ENCODE data around the gene CCN5. TPM values are rescaled to one million over a fixed set of nuclear protein-coding genes. Genes with fewer than 3 reads are reported as not detected.

Gene CCN5
- total RNA-seq, 1 experiment from 2014 or later = not detected

- DNase-seq (ENCODE audit: low read depth) = no peak
Measured at GRCh38 chr20:44715499-44716308, 535 bp downstream of the CCN5 start.

GRCh38 chr20:44716309-44717106, 1.3 kb downstream of the CCN5 start:
- DNase-seq (ENCODE audit: low read depth) = peak; percentile 78

GRCh38 chr20:44717986-44718385, 2.8 kb downstream of the CCN5 start:
- no peak for DNase-seq (ENCODE audit: low read depth)

GRCh38 chr20:44719841-44720240, 4.7 kb downstream of the CCN5 start:
- DNase-seq (ENCODE audit: low read depth) = no peak

- peak; percentile 90 for DNase-seq (ENCODE audit: low read depth)
Measured at GRCh38 chr20:44720621-44720996, 5.4 kb downstream of the CCN5 start.

GRCh38 chr20:44720997-44721784, 6.0 kb downstream of the CCN5 start:
- peak; percentile 77 for DNase-seq (ENCODE audit: low read depth)

GRCh38 chr20:44721785-44722054, 6.6 kb downstream of the CCN5 start:
- DNase-seq (ENCODE audit: low read depth) = no peak

GRCh38 chr20:44722990-44723389, 7.8 kb downstream of the CCN5 start:
- DNase-seq (ENCODE audit: low read depth) = no peak

GRCh38 chr20:44723391-44723790, 8.2 kb downstream of the CCN5 start:
- DNase-seq (ENCODE audit: low read depth) = no peak

- no peak for DNase-seq (ENCODE audit: low read depth)
Measured at GRCh38 chr20:44723798-44724362, 8.7 kb downstream of the CCN5 start.

GRCh38 chr20:44724423-44725091, 9.4 kb downstream of the CCN5 start:
- DNase-seq (ENCODE audit: low read depth) = no peak

- no peak for DNase-seq (ENCODE audit: low read depth)
Measured at GRCh38 chr20:44725837-44726236, 10.7 kb downstream of the CCN5 start.

GRCh38 chr20:44727039-44727438, 11.9 kb downstream of the CCN5 start:
- no peak for DNase-seq (ENCODE audit: low read depth)

GRCh38 chr20:44727651-44728050, 12.5 kb downstream of the CCN5 start:
- no peak for DNase-seq (ENCODE audit: low read depth)

GRCh38 chr20:44728801-44729443, 13.8 kb downstream of the CCN5 start:
- peak; percentile 93 for DNase-seq (ENCODE audit: low read depth)

GRCh38 chr20:44730441-44730840, 15.3 kb downstream of the CCN5 start:
- DNase-seq (ENCODE audit: low read depth) = peak; percentile 93

GRCh38 chr20:44731657-44732056, 16.5 kb downstream of the CCN5 start:
- no peak for DNase-seq (ENCODE audit: low read depth)

- no peak for DNase-seq (ENCODE audit: low read depth)
Measured at GRCh38 chr20:44732327-44732726, 17.2 kb downstream of the CCN5 start.

- DNase-seq (ENCODE audit: low read depth) = peak; percentile 72
Measured at GRCh38 chr20:44733341-44734069, 18.3 kb downstream of the CCN5 start.

GRCh38 chr20:44734938-44735337, 19.8 kb downstream of the CCN5 start:
- peak; percentile 71 for DNase-seq (ENCODE audit: low read depth)
